Motor neuron (in vitro differentiated cells): ENCODE data around the gene KLHDC4. TPM values are rescaled to one million over a fixed set of nuclear protein-coding genes. Genes with fewer than 3 reads are reported as not detected.
A peak's percentile ranks its signal among the peaks of the same experiment; 100 is the strongest.

Experiments
- ATAC-seq, 8 experiments: fragments of 200-7000 bp; cut with Tn5 transposase; replicated peaks in 6 of 8; 2 replicates each; pipeline ENCODE4 v1.8.0; 2021; ENCODE audit warnings: mild to moderate bottlenecking in 8 of 8, moderate library complexity in 8 of 8
- H3K27ac ChIP-seq, 2 donors: fragments of 250-450 bp; sonication (Bioruptor Pico); 2 replicates each; pipeline ENCODE4 v1.9.0; 2021; ENCODE audit warnings: antibody characterized with exemption in 2 of 2, mild to moderate bottlenecking in 2 of 2, moderate library complexity in 1 of 2
- H3K4me1 ChIP-seq, 2 donors: fragments of 250-450 bp; sonication (Bioruptor Pico); replicated peaks in 1 of 2; 2 replicates each; pipeline ENCODE4 v1.6.1; 2021; ENCODE audit warnings: antibody characterized with exemption in 2 of 2, mild to moderate bottlenecking in 2 of 2, moderate library complexity in 1 of 2
- H3K4me3 ChIP-seq, 5 donors: fragments of 250-450 bp; sonication (Bioruptor Pico); 2 replicates each; pipeline ENCODE4 v1.9.0; 2021; ENCODE audit warnings: antibody characterized with exemption in 5 of 5, mild to moderate bottlenecking in 5 of 5, moderate library complexity in 4 of 5
- WGBS, 10 experiments: fragments of 450-650 bp; shearing (Covaris generic); methylation state at CpG; one replicate each; pipeline ENCODE4 v1.0.0; 2022; 5-methylcytosine and 5-hydroxymethylcytosine counted together
- in situ Hi-C, 9 experiments: fragments of 400-800 bp; cut with MboI; loops; one replicate each; pipeline ENCODE4 v1.15.0; 2021; ENCODE audit warnings: low sequenced_read_pairs in 9 of 9, low pct_unique_long_range_greater_than_20kb in 2 of 9; ENCODE audit not compliant: unreplicated experiment in 9 of 9
- total RNA-seq, 8 experiments: library from RNA; unstranded; fragments of 300-600 nt; gene quantifications; 2 replicates each; pipeline versions ENCODE4 v1.2.3 to v1.2.4, GENCODE V29; 2022

KLHDC4 gene
- total RNA-seq, 8 experiments from 2014 or later, result 18.1 to 49.7 (median 22.4) TPM

DNA sequence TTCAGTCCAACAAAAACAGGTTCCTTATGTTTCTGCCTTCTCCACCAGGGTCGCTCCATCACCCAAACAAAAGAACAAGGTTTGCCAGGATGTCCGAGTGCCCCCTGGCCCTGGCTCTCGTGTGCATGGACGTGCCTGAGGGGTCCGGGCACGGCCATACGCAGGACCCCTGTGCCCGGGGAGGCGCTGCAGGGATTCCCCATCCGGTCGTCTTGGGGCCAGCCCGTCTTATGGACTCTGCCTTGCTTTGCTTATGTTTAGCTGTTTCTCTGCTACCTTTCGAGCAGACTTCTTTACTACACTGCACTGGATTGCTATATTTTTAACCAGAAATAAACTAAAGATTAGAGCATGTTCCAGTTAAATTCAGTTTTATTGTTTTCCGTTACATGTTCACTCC, 68.0 kb downstream of the KLHDC4 start:
- H3K27ac ChIP-seq, result no peak overlapping the region
- in situ Hi-C loops, result no loop called here
- H3K4me3 ChIP-seq, result no peak overlapping the region
- no peak for ATAC-seq
- 70 to 100% (median 93%) methylated on average over 1 to 6 of the region's 14 CpGs; no CpG with 5 or more reads in 2 of the 10 experiments for WGBS, 10 experiments
- peaks cover 0 to 5% of the 10 kb centered on the region in 2 donors for H3K4me1 ChIP-seq

DNA sequence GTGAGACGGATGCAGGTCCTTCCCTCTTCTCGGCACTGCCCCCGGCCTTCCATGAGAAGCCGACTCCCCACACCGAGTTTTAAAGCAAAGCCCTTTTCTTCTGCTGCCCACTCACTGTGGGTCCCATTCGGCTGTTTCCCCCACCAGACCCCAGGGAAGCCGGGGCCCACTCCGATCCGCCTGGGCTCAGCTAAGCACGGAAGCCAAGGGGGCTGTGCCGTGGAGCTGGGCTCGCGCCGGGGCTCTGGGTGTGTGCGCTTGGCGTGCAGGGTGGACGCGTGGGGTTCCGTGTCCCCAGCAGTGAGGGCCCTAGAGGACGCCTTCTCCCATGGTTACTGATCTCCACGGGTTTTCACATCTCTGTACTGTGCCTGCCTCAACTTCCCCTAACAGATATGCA, 68.5 kb downstream of the KLHDC4 start:
- H3K4me1 ChIP-seq, result peaks cover 0 to 1% of the 10 kb centered on the region in 2 donors
- no peak overlapping the region for H3K4me3 ChIP-seq
- H3K27ac ChIP-seq, result no peak overlapping the region
- WGBS, 10 experiments, result 84 to 100% (median 95%) methylated on average over 1 to 8 of the region's 21 CpGs; no CpG with 5 or more reads in 5 of the 10 experiments
- no peak for ATAC-seq
- in situ Hi-C loops, result no loop called here

DNA sequence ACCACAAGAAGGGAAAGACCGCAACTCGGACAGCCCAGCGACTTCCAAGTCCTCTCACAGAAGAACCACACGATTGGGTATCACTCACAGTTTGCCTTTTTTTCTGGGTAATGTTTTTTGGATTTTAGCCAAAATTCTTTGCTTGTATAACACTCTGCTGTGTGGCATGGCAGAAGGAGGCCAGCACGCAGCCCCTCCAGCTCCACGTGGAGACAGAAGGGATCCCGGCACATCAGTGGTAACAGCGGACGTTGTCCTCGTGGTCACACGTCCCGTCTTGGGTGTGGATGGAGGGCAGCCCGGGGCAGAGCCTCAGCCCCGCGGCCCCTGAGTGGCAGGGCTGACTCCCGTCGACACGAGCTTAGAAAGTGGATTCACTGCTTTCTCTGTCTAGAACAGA, 69.1 kb downstream of the KLHDC4 start:
- Histone ChIP-seq H3K4me1 (no peaks in the 10 kb centered on the region), H3K4me3 (no peak overlapping the region), H3K27ac (no peak overlapping the region)
- ATAC-seq, result no peak
- 76 to 100% (median 92%) methylated on average over 1 to 15 of the region's 18 CpGs; no CpG with 5 or more reads in 2 of the 10 experiments for WGBS, 10 experiments
- in situ Hi-C loops, result no loop called here

GRCh38 chr16:87695534-87695933, 70.3 kb downstream of the KLHDC4 start:
- ATAC-seq, result no peak
- in situ Hi-C loops, result no loop called here
- no peaks in the 10 kb centered on the region for H3K4me1 ChIP-seq
- no peak overlapping the region for H3K4me3 ChIP-seq
- WGBS, 10 experiments, result 90 to 100% (median 100%) methylated on average over 1 to 8 of the region's 12 CpGs; no CpG with 5 or more reads in 6 of the 10 experiments
- H3K27ac ChIP-seq, result no peak overlapping the region

DNA sequence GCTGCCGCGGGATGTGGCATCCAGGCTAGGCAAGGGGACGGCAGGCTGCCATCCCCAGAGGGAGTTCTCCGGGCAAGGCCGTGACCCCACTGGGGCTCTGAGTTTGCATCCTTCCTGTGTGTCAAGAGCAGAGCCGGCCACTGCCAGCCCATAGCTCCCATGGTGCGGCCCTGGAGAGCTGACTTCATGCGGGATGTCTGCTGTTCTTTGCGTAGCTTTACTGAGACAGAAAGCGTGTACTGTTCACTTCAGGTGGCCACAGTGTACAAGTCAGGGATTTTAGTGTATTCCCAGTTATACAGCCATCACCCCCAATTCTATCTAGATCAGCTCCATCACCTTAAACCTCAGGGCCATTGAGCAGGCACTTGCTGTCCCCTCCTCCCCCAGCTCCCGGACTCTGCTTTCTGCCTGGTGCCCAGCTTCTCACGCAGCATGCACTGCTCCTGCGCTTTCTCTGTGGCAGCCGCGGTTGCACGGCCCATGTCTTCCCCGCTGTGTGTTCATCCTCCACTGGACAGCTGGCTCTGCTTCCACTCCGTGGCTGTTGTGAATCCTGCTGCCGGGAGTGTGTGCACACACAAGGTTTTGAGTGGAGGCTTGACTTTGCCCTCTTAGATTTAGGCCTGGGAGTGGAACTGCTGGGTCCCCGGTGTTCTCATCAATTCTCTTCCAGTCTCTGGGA, 71.2 kb downstream of the KLHDC4 start:
- Histone ChIP-seq H3K4me1 (no peaks in the 10 kb centered on the region), H3K4me3 (no peak overlapping the region), H3K27ac (no peak overlapping the region)
- 87 to 100% (median 90%) methylated on average over 1 to 10 of the region's 20 CpGs; no CpG with 5 or more reads in 3 of the 10 experiments for WGBS, 10 experiments
- ATAC-seq, result no peak
- in situ Hi-C loops, result no loop called here

DNA sequence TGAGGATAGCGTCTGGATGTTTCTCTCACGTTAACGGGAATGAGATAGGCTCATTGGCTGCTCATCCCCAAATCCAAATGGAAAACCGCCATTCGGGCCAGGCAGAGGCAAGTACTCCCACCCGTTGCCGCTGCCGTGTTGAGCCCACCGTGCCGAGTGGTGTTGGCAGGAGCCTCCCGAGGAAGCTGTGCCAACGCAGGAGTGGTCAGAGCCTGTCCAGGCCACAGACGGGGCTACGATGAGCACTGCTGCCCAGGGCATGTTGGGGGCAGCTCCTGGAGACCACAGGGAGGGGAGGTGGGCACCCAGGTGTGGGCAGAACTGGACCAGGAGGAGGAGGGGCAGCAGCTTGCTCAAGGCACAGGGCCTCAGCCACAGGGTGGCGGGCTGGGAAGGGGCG, 72.0 kb downstream of the KLHDC4 start:
- no peaks in the 10 kb centered on the region for H3K4me1 ChIP-seq
- ATAC-seq, result no peak
- H3K27ac ChIP-seq, result no peak overlapping the region
- 79 to 100% (median 100%) methylated on average over 1 to 9 of the region's 16 CpGs; no CpG with 5 or more reads in 5 of the 10 experiments for WGBS, 10 experiments
- H3K4me3 ChIP-seq, result no peak overlapping the region
- in situ Hi-C loops, result no loop called here

DNA sequence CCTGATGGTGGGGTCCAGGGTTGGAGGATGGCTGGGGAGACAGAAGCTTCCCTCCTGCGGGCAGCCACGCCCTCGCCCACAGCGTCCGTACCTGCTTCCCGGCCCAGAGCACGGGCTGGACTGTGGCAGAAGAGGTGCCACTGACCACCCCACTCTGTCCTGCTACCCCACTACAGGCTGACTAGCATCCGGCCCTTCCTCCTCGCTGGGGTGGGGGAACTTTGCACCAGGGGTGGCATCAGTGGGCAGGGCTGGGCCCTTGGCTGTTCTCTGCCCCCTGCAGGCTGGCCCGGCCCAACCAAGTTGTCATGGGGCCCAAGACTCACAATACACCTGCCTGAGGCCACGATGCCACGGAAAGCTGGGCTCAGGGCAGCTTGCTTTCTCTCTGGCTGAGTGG, 73.0 kb downstream of the KLHDC4 start:
- ATAC-seq, result no peak
- 64 to 100% (median 100%) methylated on average over 1 to 10 of the region's 12 CpGs; no CpG with 5 or more reads in 4 of the 10 experiments for WGBS, 10 experiments
- in situ Hi-C loops, result no loop called here
- no peak overlapping the region for H3K4me3 ChIP-seq
- no peak overlapping the region for H3K27ac ChIP-seq
- H3K4me1 ChIP-seq, result no peaks in the 10 kb centered on the region

DNA sequence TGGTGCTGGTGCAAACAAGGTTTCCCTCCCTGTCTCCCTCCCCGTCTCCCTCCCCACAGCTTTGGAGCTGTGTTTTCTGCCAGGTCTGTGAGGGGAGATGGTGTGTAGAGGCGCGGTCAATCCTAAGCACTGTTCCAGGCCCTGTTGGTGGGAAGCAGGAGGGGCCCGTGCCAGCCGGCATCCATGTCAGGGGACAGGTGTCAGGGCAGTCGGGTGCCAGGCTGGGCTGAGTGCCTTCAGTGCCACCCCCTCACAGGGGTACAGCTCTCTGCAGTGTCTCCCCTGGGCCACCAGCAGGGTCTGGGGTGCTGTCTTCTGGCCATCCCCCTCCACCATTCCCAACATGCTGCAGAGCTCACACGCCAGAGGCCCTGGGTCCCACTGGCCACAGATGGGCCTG, 73.6 kb downstream of the KLHDC4 start:
- H3K27ac ChIP-seq, result no peak overlapping the region
- in situ Hi-C loops, result no loop called here
- no peaks in the 10 kb centered on the region for H3K4me1 ChIP-seq
- 92 to 100% (median 100%) methylated on average over 1 to 2 of the region's 7 CpGs; no CpG with 5 or more reads in 7 of the 10 experiments for WGBS, 10 experiments
- H3K4me3 ChIP-seq, result no peak overlapping the region
- peak in 1 of 8 experiments; percentile 5 for ATAC-seq

- H3K27ac ChIP-seq, result no peak overlapping the region
- ATAC-seq, result peak in 1 of 8 experiments; percentile 4
- WGBS, 10 experiments, result 20 to 100% (median 98%) methylated on average over 1 to 8 of the region's 14 CpGs; no CpG with 5 or more reads in 6 of the 10 experiments
- H3K4me1 ChIP-seq, result no peaks in the 10 kb centered on the region
- no peak overlapping the region for H3K4me3 ChIP-seq
- in situ Hi-C loops, result no loop called here
Observed at GRCh38 chr16:87691686-87692079, 74.1 kb downstream of the KLHDC4 start.

DNA sequence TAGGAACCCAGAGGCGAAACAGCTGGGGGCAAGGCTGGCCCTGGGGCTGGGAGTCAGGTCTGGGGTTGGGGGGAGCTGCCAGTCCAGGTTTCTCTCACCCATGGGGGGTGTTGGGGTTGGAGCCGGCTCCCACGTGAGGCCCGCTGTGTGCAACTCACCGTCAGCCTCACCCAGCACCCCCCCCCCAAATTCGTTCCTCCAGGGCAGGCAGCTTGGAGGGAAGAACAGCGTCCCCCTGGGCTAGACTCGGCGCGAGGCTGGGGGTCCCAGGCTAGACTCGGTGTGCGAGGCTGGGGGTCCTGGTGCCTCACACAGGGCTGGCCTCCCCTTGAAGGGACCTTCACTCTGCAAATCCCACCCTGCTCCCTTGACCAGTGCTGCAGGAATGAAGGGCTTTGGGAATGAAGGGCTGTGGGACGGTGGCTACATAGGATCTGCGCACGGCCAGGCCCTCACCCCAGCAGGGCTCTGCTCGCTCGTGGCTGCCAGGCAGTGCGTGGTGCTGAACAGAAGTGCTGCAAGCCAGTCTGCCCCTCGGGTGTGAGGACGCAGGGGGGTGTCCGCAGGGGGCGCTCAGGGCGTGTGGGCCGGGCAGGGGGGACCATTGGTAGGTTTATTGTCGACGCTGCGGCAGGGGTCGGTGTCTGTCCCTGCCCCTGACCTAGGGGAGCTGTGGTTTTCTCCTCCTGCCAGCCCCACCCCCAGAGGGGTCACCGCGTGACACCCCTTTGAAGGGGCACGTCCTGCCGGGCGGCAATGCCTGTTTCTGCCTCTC, 74.7 kb downstream of the KLHDC4 start:
- WGBS, 10 experiments, result 86% methylated on average over 4 of the region's 33 CpGs; no CpG with 5 or more reads in 9 of the 10 experiments
- no peaks in the 10 kb centered on the region for H3K4me1 ChIP-seq
- no peak overlapping the region for H3K27ac ChIP-seq
- in situ Hi-C loops, result no loop called here
- no peak for ATAC-seq
- H3K4me3 ChIP-seq, result no peak overlapping the region

- Histone ChIP-seq H3K4me1 (no peaks in the 10 kb centered on the region), H3K4me3 (no peak overlapping the region), H3K27ac (no peak overlapping the region)
- in situ Hi-C loops, result no loop called here
- 96% methylated on average over 9 of the region's 46 CpGs; no CpG with 5 or more reads in 9 of the 10 experiments for WGBS, 10 experiments
- no peak for ATAC-seq
Observed at GRCh38 chr16:87689956-87690465, 75.8 kb downstream of the KLHDC4 start.

GRCh38 chr16:87688876-87689815, 76.6 kb downstream of the KLHDC4 start:
- 23 to 100% (median 85%) methylated on average over 1 to 6 of the region's 45 CpGs; no CpG with 5 or more reads in 3 of the 10 experiments for WGBS, 10 experiments
- ATAC-seq, result peak in 1 of 8 experiments; percentile 11
- H3K4me1 ChIP-seq, result no peaks in the 10 kb centered on the region
- H3K27ac ChIP-seq, result no peak overlapping the region
- H3K4me3 ChIP-seq, result no peak overlapping the region
- in situ Hi-C loops, result no loop called here
